OCI-LY3 (cell line): Measurements from ENCODE around the gene PRKCD.

Experiments
- H2AFZ ChIP-seq: fragments of 200-600, 300-600 bp; shearing (Covaris generic); 2 replicates; pipeline ENCODE4 v1.6.0; 2014; ENCODE audit warnings: antibody characterized with exemption, low read depth, low read length
- H3K27ac ChIP-seq: fragments of 200-600, 300-600 bp; sonication (generic); 2 replicates; pipeline ENCODE4 v1.5.1; 2014; ENCODE audit warnings: mild to moderate bottlenecking, low read length, moderate library complexity, mixed read lengths
- H3K27me3 ChIP-seq: fragments of 200-600, 300-600 bp; sonication (generic); 2 replicates; pipeline ENCODE4 v1.6.1; 2014; ENCODE audit warnings: low read depth, low read length, mixed read lengths
- H3K36me3 ChIP-seq: fragments of 200-600, 300-600 bp; sonication (generic); replicated peaks from 2 replicates; pipeline ENCODE3; 2014; ENCODE audit warnings: low read depth, low read length, mixed read lengths
- H3K4me1 ChIP-seq: fragments of 300-600, 200-600 bp; sonication (generic); 2 replicates; pipeline ENCODE4 v1.6.1; 2014; ENCODE audit warnings: low read length, mixed read lengths
- H3K4me2 ChIP-seq: fragments of 200-600, 300-600 bp; sonication (generic); 2 replicates; pipeline ENCODE4 v1.6.1; 2014; ENCODE audit warnings: low read length, mixed read lengths
- H3K4me3 ChIP-seq: fragments of 300-600, 200-600 bp; sonication (generic); 2 replicates; pipeline ENCODE4 v1.5.1; 2014; ENCODE audit warnings: antibody characterized with exemption, mild to moderate bottlenecking, low read length, moderate library complexity
- H3K79me2 ChIP-seq: fragments of 300-600, 200-600 bp; shearing (Covaris generic); 2 replicates; pipeline ENCODE4 v1.6.1; 2014; ENCODE audit warnings: mild to moderate bottlenecking, low read length, mixed read lengths
- H3K9ac ChIP-seq: fragments of 300-600, 200-600 bp; shearing (Covaris generic); 2 replicates; pipeline ENCODE4 v1.6.0; 2014; ENCODE audit warnings: mild to moderate bottlenecking, low read length, moderate library complexity
- H3K9me3 ChIP-seq: fragments of 200-600, 300-600 bp; shearing (Covaris generic); 2 replicates; pipeline ENCODE4 v1.6.1; 2014; ENCODE audit warnings: low read length, mixed read lengths; ENCODE audit not compliant: insufficient read depth
- H4K20me1 ChIP-seq: fragments of 200-600, 300-600 bp; sonication (generic); 2 replicates; pipeline ENCODE4 v1.6.1; 2016; ENCODE audit warnings: low read length, mixed read lengths; ENCODE audit not compliant: insufficient read depth
- EZH2phosphoT487 ChIP-seq: fragments of 200-600 bp; shearing (Covaris generic); IDR thresholded peaks from 2 replicates; pipeline ENCODE4 v1.6.1; 2018; ENCODE audit warnings: antibody characterized with exemption, mixed run types, low read depth
- TF ChIP-seq, protein P1 (sequence below): fragments of 200-600, 300-600 bp; sonication (generic); IDR thresholded peaks from 2 replicates; pipeline ENCODE4 v1.5.1; 2014; ENCODE audit warnings: antibody characterized with exemption, low read length, low read depth

Gene PRKCD

GRCh38 chr3:53190659-53191058 lies 29.6 kb downstream of the PRKCD start:
- H2AFZ ChIP-seq: no peak overlapping the region
- H3K4me1 ChIP-seq: peaks cover 2% of the 10 kb centered on the region
- TF ChIP-seq, protein P1, sequence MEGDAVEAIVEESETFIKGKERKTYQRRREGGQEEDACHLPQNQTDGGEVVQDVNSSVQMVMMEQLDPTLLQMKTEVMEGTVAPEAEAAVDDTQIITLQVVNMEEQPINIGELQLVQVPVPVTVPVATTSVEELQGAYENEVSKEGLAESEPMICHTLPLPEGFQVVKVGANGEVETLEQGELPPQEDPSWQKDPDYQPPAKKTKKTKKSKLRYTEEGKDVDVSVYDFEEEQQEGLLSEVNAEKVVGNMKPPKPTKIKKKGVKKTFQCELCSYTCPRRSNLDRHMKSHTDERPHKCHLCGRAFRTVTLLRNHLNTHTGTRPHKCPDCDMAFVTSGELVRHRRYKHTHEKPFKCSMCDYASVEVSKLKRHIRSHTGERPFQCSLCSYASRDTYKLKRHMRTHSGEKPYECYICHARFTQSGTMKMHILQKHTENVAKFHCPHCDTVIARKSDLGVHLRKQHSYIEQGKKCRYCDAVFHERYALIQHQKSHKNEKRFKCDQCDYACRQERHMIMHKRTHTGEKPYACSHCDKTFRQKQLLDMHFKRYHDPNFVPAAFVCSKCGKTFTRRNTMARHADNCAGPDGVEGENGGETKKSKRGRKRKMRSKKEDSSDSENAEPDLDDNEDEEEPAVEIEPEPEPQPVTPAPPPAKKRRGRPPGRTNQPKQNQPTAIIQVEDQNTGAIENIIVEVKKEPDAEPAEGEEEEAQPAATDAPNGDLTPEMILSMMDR: no peak
- TF ChIP-seq EZH2phosphoT487: no peak
- H4K20me1 ChIP-seq: no peaks in the 10 kb centered on the region
- H3K27ac ChIP-seq: no peak overlapping the region
- peaks cover 64% of the 10 kb centered on the region for H3K36me3 ChIP-seq
- no peaks in the 10 kb centered on the region for H3K79me2 ChIP-seq
- no peak overlapping the region for H3K4me2 ChIP-seq
- H3K4me3 ChIP-seq: no peak overlapping the region
- H3K9me3 ChIP-seq: no peaks in the 10 kb centered on the region
- H3K27me3 ChIP-seq: no peaks in the 10 kb centered on the region
- no peak overlapping the region for H3K9ac ChIP-seq

DNA sequence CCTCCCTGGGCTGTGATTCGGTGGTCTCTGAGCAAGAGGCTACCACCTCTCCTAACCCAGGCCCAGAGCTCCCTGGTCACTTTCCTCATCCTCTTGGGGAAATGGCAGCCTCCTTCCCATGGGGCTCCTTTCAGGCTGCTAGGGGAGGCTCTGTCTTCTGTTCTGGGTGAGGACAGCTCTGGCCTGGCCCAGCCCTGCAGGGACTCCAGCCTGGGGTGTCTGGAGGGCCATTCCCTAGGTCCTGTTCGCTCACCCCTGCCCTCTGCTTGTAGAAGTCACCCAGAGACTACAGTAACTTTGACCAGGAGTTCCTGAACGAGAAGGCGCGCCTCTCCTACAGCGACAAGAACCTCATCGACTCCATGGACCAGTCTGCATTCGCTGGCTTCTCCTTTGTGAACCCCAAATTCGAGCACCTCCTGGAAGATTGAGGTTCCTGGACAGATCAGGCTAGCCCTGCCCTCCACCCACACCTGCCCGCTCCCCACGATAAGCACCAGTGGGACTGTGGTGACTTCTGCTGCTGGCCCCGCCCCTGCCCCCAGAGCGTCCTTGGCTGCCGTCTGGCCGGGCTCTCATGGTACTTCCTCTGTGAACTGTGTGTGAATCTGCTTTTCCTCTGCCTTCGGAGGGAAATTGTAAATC lies 30.9 kb downstream of the PRKCD start:
- no peaks in the 10 kb centered on the region for H3K9me3 ChIP-seq
- peaks cover 15% of the 10 kb centered on the region for H3K4me1 ChIP-seq
- no peak overlapping the region for H3K27ac ChIP-seq
- H2AFZ ChIP-seq: no peak overlapping the region
- H3K79me2 ChIP-seq: no peaks in the 10 kb centered on the region
- H4K20me1 ChIP-seq: no peaks in the 10 kb centered on the region
- H3K36me3 ChIP-seq: peaks cover 51% of the 10 kb centered on the region
- no peak overlapping the region for H3K4me3 ChIP-seq
- H3K27me3 ChIP-seq: no peaks in the 10 kb centered on the region
- TF ChIP-seq, protein P1: no peak
- TF ChIP-seq EZH2phosphoT487: no peak
- no peak overlapping the region for H3K4me2 ChIP-seq
- no peak overlapping the region for H3K9ac ChIP-seq

DNA sequence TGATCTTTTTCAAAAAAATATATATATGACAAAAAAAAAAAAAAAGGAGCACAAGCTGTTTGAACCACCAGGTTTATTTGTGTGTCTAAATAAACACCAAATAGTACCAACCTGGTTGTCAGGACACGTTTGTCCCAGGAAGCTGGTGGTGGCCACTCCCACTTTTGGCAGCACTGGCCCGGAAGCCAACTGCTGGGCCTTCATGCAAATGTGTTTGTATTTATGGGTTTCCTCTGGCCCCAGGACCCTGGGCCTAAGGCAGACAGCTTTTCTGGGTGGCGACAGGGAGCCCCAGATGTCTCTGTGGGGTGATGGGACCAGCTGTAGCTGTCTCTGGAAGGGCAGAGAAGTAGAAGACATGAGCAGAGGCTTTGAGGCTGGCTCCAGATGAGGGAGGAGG lies 31.6 kb downstream of the PRKCD start:
- no peak overlapping the region for H3K9ac ChIP-seq

DNA sequence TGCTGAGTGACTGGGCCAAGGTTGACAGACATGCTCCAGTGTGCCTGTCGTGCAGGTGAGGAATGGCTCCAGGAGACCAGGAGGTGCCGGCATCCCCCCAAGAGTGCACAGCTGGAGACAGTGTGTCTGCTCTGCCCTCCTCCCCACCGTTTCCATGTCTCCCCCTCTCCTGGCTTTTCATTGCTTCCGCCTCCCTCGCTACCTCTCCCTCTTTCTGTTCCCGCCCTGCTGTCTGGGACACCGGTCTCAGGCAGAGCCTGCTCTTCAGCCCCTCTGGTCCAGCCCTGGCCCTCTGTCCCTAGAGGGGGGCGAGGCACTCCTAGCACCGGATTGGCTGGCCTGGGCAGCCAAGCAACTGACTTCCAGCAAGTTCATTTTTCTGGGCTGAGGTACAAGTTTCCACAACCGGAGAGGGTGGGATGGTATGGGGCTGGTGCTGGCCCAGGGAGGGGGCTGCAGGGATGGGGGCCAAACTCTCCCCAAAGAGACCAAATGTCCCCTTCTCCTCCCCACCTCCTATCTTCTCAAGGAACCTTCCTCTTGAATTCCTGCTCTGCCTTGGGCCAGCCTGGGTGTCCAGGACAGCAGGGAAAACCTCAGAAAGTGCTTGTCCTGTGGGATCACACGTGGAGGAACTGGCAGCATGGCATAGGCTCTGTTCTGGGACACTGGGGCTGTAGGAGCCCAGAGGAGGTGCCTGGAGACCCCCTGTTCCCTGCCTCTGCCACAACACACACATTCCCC lies 32.6 kb downstream of the PRKCD start:
- TF ChIP-seq, protein P1: no peak
- TF ChIP-seq EZH2phosphoT487: no peak
- Histone ChIP-seq H3K4me3 (no peak overlapping the region), H3K4me2 (no peak overlapping the region), H2AFZ (no peak overlapping the region), H3K36me3 (peaks cover 40% of the 10 kb centered on the region), H3K4me1 (peaks cover 20% of the 10 kb centered on the region), H3K9me3 (no peaks in the 10 kb centered on the region), H3K79me2 (peaks cover 7% of the 10 kb centered on the region), H3K9ac (no peak overlapping the region), H3K27ac (no peak overlapping the region), H4K20me1 (no peaks in the 10 kb centered on the region), H3K27me3 (no peaks in the 10 kb centered on the region)

More for the DNA sequence above, 31.6 kb downstream of the PRKCD start:
- Histone ChIP-seq H3K4me3 (no peak overlapping the region), H2AFZ (no peak overlapping the region), H3K4me2 (no peak overlapping the region), H3K27me3 (no peaks in the 10 kb centered on the region), H3K27ac (no peak overlapping the region), H3K36me3 (peaks cover 45% of the 10 kb centered on the region), H3K4me1 (peaks cover 15% of the 10 kb centered on the region), H3K79me2 (no peaks in the 10 kb centered on the region), H4K20me1 (no peaks in the 10 kb centered on the region), H3K9me3 (no peaks in the 10 kb centered on the region)
- TF ChIP-seq, protein P1: no peak
- no peak for TF ChIP-seq EZH2phosphoT487
